Subcutaneous adipose tissue (tissue), 4 donors: ENCODE results near the gene ST8SIA2. TPM values are rescaled to one million over a fixed set of nuclear protein-coding genes. Genes with fewer than 3 reads are reported as not detected.

ENCODE experiments used
- CTCF ChIP-seq: fragments of 450-650 bp; IDR thresholded peaks from one replicate; pipeline ENCODE4 v1.5.1; 2016; ENCODE audit warnings: low read depth, mild to moderate bottlenecking, control low read depth, antibody characterized with exemption, moderate library complexity
- total RNA-seq, 4 donors: library from RNA; depleted of rRNA; stranded (reverse); fragments of >200 nt; gene quantifications; one replicate each; pipeline ENCODE4 v1.1.0, GENCODE V29; 2016

The ST8SIA2 gene
- total RNA-seq, 4 donors from 2014 or later, result not detected

- no peak for TF ChIP-seq CTCF
Measured at GRCh38 chr15:92466834-92467233, 73.2 kb downstream of the ST8SIA2 start.

GRCh38 chr15:92467245-92467644 is 73.6 kb downstream of the ST8SIA2 start:
- no peak for TF ChIP-seq CTCF

- TF ChIP-seq CTCF, result no peak
Measured at GRCh38 chr15:92468991-92469390, 75.3 kb downstream of the ST8SIA2 start.

- no peak for TF ChIP-seq CTCF
Measured at GRCh38 chr15:92471288-92471687, 77.6 kb downstream of the ST8SIA2 start.

GRCh38 chr15:92473756-92474155 is 80.1 kb downstream of the ST8SIA2 start:
- no peak for TF ChIP-seq CTCF

- TF ChIP-seq CTCF, result no peak
Measured at GRCh38 chr15:92480361-92480760, 86.7 kb downstream of the ST8SIA2 start.

GRCh38 chr15:92485441-92485840 is 91.8 kb downstream of the ST8SIA2 start:
- TF ChIP-seq CTCF, result no peak
